ENCODE results near the gene UBE2V1. TPM values are rescaled to one million over a fixed set of nuclear protein-coding genes. Genes with fewer than 3 reads are reported as not detected.

UBE2V1 gene
- total and polyA plus RNA-seq, 2 donors (not counting 1 experiment from before 2014, with no cell fraction given) = 69.2 to 158 TPM

DNA sequence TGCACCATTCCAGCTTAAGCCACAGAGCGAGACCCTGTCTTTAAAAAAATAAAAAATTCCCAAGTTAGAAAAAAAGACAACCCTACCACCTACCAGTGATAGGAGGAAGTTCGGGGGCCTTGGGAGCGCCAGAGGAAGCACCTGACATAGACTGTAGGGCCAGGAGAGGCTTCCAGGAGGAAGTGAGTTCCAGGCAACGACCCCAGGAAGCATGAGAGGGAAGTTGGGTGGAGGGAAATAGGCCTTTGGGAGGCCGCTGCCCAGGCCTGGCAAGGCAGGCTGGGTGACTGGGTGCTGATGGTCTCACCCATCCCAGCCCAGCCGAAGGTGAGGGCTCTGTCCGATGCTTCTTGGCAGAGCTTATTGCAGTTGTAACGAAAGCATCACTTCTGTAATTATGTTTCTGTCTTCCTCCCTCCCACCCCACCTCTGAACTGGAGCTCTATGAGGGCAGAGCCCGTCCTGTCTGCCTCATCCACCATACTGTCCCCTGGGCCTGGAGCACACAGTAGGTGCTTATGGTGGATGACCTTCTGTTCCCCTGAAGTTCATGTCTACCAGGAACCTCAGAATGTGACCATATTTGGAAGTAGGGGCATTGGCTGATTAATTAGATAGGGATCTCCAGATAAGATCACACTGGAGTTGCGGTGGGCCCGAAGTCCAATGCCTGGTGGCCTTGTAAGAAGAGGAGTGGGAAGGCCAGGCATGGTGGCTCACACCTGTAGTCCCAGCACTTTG lies 54.1 kb downstream of the UBE2V1 start:
- H3K4me3 ChIP-seq (ENCODE audit: control extremely low read depth in 1 of 5, extremely low read depth in 1 of 5, insufficient read depth in 1 of 5, low read depth in 2 of 5, low read length in 4 of 5) = no peak overlapping the region
- no peaks in the 10 kb centered on the region for H3K27me3 Mint-ChIP-seq
- CTCF ChIA-PET = interaction anchor here (0.7 to 1.4 kb wide), 3 partner anchors 13 to 80 kb away, joined by 3 to 5 read pairs (median 3); no protein-coding TSS in a partner anchor
- POLR2A ChIA-PET = interaction anchor here (1.6 kb wide), 1 partner anchor 9 kb away, joined by 10 read pairs; no protein-coding TSS in a partner anchor
- no peak overlapping the region for H3K27ac ChIP-seq (ENCODE audit: low read length in 2 of 2)
- no peaks in the 10 kb centered on the region for H3K9me3 ChIP-seq (ENCODE audit: control extremely low read depth in 1 of 3, control insufficient read depth in 2 of 3, insufficient read depth in 1 of 3, low read length in 2 of 3)
- no peak for DNase-seq
- peak overlapping the region; percentile 37 for H2AFZ ChIP-seq (ENCODE audit: insufficient read depth, low read depth, low read length, poor library complexity, severe bottlenecking)
- ATAC-seq (ENCODE audit: low read depth) = no peak
- peaks cover 8% of the 10 kb centered on the region for H3K4me1 Mint-ChIP-seq
- no peak overlapping the region for H3K4me3 Mint-ChIP-seq
- H3K9me3 Mint-ChIP-seq (ENCODE audit: insufficient read depth) = no peaks in the 10 kb centered on the region
- H3K4me1 ChIP-seq (ENCODE audit: control insufficient read depth in 2 of 2, insufficient read depth in 2 of 2, low read length in 2 of 2) = peaks cover 0 to 7% of the 10 kb centered on the region in 2 donors
- no peaks in the 10 kb centered on the region for H3K27me3 ChIP-seq (replicated peaks in 1 of 4; ENCODE audit: control extremely low read depth in 1 of 4, control insufficient read depth in 3 of 4, insufficient read depth in 4 of 4, low read length in 3 of 4)
- no peaks in the 10 kb centered on the region for H3K36me3 ChIP-seq (replicated peaks in 1 of 2; ENCODE audit: control extremely low read depth in 1 of 2, control insufficient read depth in 1 of 2, extremely low read depth in 1 of 2, insufficient read depth in 2 of 2, low read length in 1 of 2)
- no peak overlapping the region for H3K9ac ChIP-seq (ENCODE audit: low read length)
- TF ChIP-seq, protein P1, sequence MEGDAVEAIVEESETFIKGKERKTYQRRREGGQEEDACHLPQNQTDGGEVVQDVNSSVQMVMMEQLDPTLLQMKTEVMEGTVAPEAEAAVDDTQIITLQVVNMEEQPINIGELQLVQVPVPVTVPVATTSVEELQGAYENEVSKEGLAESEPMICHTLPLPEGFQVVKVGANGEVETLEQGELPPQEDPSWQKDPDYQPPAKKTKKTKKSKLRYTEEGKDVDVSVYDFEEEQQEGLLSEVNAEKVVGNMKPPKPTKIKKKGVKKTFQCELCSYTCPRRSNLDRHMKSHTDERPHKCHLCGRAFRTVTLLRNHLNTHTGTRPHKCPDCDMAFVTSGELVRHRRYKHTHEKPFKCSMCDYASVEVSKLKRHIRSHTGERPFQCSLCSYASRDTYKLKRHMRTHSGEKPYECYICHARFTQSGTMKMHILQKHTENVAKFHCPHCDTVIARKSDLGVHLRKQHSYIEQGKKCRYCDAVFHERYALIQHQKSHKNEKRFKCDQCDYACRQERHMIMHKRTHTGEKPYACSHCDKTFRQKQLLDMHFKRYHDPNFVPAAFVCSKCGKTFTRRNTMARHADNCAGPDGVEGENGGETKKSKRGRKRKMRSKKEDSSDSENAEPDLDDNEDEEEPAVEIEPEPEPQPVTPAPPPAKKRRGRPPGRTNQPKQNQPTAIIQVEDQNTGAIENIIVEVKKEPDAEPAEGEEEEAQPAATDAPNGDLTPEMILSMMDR (IDR thresholded peaks at IDR 0.05) = no peak
- TF ChIP-seq EZH2 (IDR thresholded peaks at IDR 0.05; ENCODE audit: borderline replicate concordance, insufficient read depth, low read depth, low read length, poor library complexity, severe bottlenecking) = no peak
- 50% methylated on average over 7 of the region's 11 CpGs for WGBS (ENCODE audit: insufficient coverage)
- H3K27ac Mint-ChIP-seq = no peak overlapping the region
- no peaks in the 10 kb centered on the region for H3K79me2 ChIP-seq (ENCODE audit: control insufficient read depth, insufficient read depth, low read length)
- intact Hi-C loops (cut with micrococcal nuclease) = no loop called here
- no peaks in the 10 kb centered on the region for H4K20me1 ChIP-seq (ENCODE audit: control insufficient read depth, insufficient read depth, low read length, poor library complexity, severe bottlenecking)
- peak overlapping the region; percentile 21 for H3K4me2 ChIP-seq (replicated peaks; ENCODE audit: low read depth, low read length, poor library complexity, severe bottlenecking)

DNA sequence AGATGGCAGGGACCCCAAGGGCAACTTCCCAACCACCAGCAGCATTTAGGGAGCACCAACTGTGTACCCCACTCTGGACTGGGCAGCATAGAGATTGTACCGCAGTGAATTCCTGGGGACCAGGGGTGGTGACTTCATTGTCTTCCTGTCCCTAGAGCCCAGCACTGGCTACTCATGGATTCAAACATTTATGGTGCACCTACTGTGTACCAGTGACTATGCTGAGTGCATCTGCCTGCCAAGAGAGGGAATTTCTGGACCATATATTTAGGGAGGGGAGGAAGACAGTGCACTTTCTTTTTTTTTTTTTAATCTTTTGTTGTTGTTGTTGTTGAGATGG lies 55.3 kb downstream of the UBE2V1 start:
- ChIA-PET CTCF (no interaction called here), POLR2A (interaction anchor here (0.7 kb wide), 1 partner anchor 9 kb away, joined by 5 read pairs; no protein-coding TSS in a partner anchor)
- DNase-seq (no peak), ATAC-seq (ENCODE audit: low read depth) (no peak)
- 100% methylated on average over 1 of the region's 1 CpG for WGBS (ENCODE audit: insufficient coverage)
- Histone ChIP-seq H3K4me2 (replicated peaks; ENCODE audit: low read depth, low read length, poor library complexity, severe bottlenecking) (no peak overlapping the region), H3K4me1 (ENCODE audit: control insufficient read depth in 2 of 2, insufficient read depth in 2 of 2, low read length in 2 of 2) (peaks cover 0 to 7% of the 10 kb centered on the region in 2 donors), H3K9ac (ENCODE audit: low read length) (no peak overlapping the region), H4K20me1 (ENCODE audit: control insufficient read depth, insufficient read depth, low read length, poor library complexity, severe bottlenecking) (no peaks in the 10 kb centered on the region), H3K36me3 (replicated peaks in 1 of 2; ENCODE audit: control extremely low read depth in 1 of 2, control insufficient read depth in 1 of 2, extremely low read depth in 1 of 2, insufficient read depth in 2 of 2, low read length in 1 of 2) (no peaks in the 10 kb centered on the region), H3K9me3 (ENCODE audit: control extremely low read depth in 1 of 3, control insufficient read depth in 2 of 3, insufficient read depth in 1 of 3, low read length in 2 of 3) (no peaks in the 10 kb centered on the region), H3K79me2 (ENCODE audit: control insufficient read depth, insufficient read depth, low read length) (no peaks in the 10 kb centered on the region), H3K4me3 (ENCODE audit: control extremely low read depth in 1 of 5, extremely low read depth in 1 of 5, insufficient read depth in 1 of 5, low read depth in 2 of 5, low read length in 4 of 5) (no peak overlapping the region), H3K27ac (ENCODE audit: low read length in 2 of 2) (no peak overlapping the region), H2AFZ (ENCODE audit: insufficient read depth, low read depth, low read length, poor library complexity, severe bottlenecking) (no peak overlapping the region), H3K27me3 (replicated peaks in 1 of 4; ENCODE audit: control extremely low read depth in 1 of 4, control insufficient read depth in 3 of 4, insufficient read depth in 4 of 4, low read length in 3 of 4) (no peaks in the 10 kb centered on the region)
- intact Hi-C loops (cut with micrococcal nuclease) = no loop called here
- Mint-ChIP-seq H3K4me1 (peaks cover 8% of the 10 kb centered on the region), H3K27ac (no peak overlapping the region), H3K4me3 (no peak overlapping the region), H3K27me3 (no peaks in the 10 kb centered on the region), H3K9me3 (ENCODE audit: insufficient read depth) (no peaks in the 10 kb centered on the region)
- TF ChIP-seq, protein P1 (IDR thresholded peaks at IDR 0.05) = no peak
- TF ChIP-seq EZH2 (IDR thresholded peaks at IDR 0.05; ENCODE audit: borderline replicate concordance, insufficient read depth, low read depth, low read length, poor library complexity, severe bottlenecking) = no peak
